WTC11 (cell line): ENCODE measurements around the gene ILF3. TPM values are rescaled to one million over a fixed set of nuclear protein-coding genes. Genes with fewer than 3 reads are reported as not detected.

ENCODE experiments used
- ATAC-seq: fragments of 200-7000 bp; cut with Tn5 transposase; 2 replicates; pipeline ENCODE4 v1.10.0; 2021; ENCODE audit warnings: mild to moderate bottlenecking, moderate library complexity
- CTCF ChIA-PET: fragments of 300-600 bp; sonication (Branson Sonifier 250); formaldehyde crosslinking; loops from one replicate; lab custom pipeline; 2021; ENCODE audit warnings: antibody characterized with exemption; lab: Charles Lee
- POLR2A ChIA-PET: fragments of 350-600 bp; sonication (Branson Sonifier 250); formaldehyde crosslinking; loops from one replicate; lab custom pipeline; 2021; ENCODE audit warnings: antibody characterized with exemption; lab: Charles Lee
- DNase-seq: peaks from one replicate; pipeline ENCODE4 v3.0.0; 2021; ENCODE audit warnings: low spot score
- H3K27ac Mint-ChIP-seq: 2 replicates; pipeline ENCODE4 v1.8.0; 2021; ENCODE audit warnings: mixed read lengths
- H3K27me3 Mint-ChIP-seq: 2 replicates; pipeline ENCODE4 v1.8.0; 2021; ENCODE audit warnings: low read depth, mild to moderate bottlenecking, moderate library complexity, mixed read lengths
- H3K36me3 Mint-ChIP-seq: 2 replicates; pipeline ENCODE4 v1.8.0; 2021; ENCODE audit warnings: mixed read lengths
- H3K4me1 Mint-ChIP-seq: 2 replicates; pipeline ENCODE4 v1.8.0; 2022; ENCODE audit warnings: mixed read lengths
- H3K4me3 Mint-ChIP-seq: 2 replicates; pipeline ENCODE4 v1.8.0; 2021; ENCODE audit warnings: mild to moderate bottlenecking, moderate library complexity, mixed read lengths
- H3K9me3 Mint-ChIP-seq: 2 replicates; pipeline ENCODE4 v1.8.0; 2021; ENCODE audit warnings: mixed read lengths
- ATF2 ChIP-seq: sonication (generic); formaldehyde crosslinking; IDR thresholded peaks from 2 replicates; pipeline ENCODE4 v1.8.1; 2022; ENCODE audit warnings: low read depth, missing genetic modification reagents, borderline replicate concordance
- CBFB ChIP-seq: sonication (generic); formaldehyde crosslinking; IDR thresholded peaks from 2 replicates; pipeline ENCODE4 v1.8.1; 2022; ENCODE audit warnings: mild to moderate bottlenecking, low read depth, missing genetic modification reagents
- CTCF ChIP-seq: fragments of 200-600 bp; IDR thresholded peaks from 2 replicates; pipeline ENCODE4 v1.8.0; 2022; ENCODE audit warnings: antibody characterized with exemption
- GTF2I ChIP-seq: fragments of 250-450 bp; sonication (Bioruptor Pico); conservative IDR thresholded peaks from 2 replicates; pipeline ENCODE4 v1.4.0; 2021; ENCODE audit warnings: mild to moderate bottlenecking
- IRF2 ChIP-seq: sonication (generic); formaldehyde crosslinking; IDR thresholded peaks from 2 replicates; pipeline ENCODE4 v1.8.0; 2022; ENCODE audit warnings: low read depth, missing genetic modification reagents, borderline replicate concordance
- NFATC4 ChIP-seq: fragments of 250-450 bp; sonication (Bioruptor Pico); IDR thresholded peaks from 2 replicates; pipeline ENCODE4 v1.9.0; 2021; ENCODE audit warnings: mild to moderate bottlenecking
- NFYB ChIP-seq: sonication (generic); formaldehyde crosslinking; conservative IDR thresholded peaks from 2 replicates; pipeline ENCODE4 v1.8.0; 2022; ENCODE audit warnings: low read depth, missing genetic modification reagents
- NR2C2 ChIP-seq: sonication (generic); formaldehyde crosslinking; IDR thresholded peaks from 2 replicates; pipeline ENCODE4 v1.8.0; 2022; ENCODE audit warnings: mild to moderate bottlenecking, missing genetic modification reagents
- TCF7 ChIP-seq: sonication (generic); formaldehyde crosslinking; IDR thresholded peaks from 2 replicates; pipeline ENCODE4 v1.8.0; 2022; ENCODE audit warnings: mild to moderate bottlenecking, low read depth, missing genetic modification reagents, moderate library complexity
- ZBTB21 ChIP-seq: sonication (generic); formaldehyde crosslinking; IDR thresholded peaks from 2 replicates; pipeline ENCODE4 v1.8.1; 2023; ENCODE audit warnings: mild to moderate bottlenecking, missing genetic modification reagents, borderline replicate concordance
- ZNF396 ChIP-seq: fragments of 250-450 bp; sonication (Bioruptor Pico); IDR thresholded peaks from 2 replicates; pipeline ENCODE4 v1.8.0; 2021; ENCODE audit warnings: mild to moderate bottlenecking, moderate library complexity, borderline replicate concordance
- total RNA-seq: library from RNA; stranded (reverse); gene quantifications from 3 replicates; pipeline ENCODE4 v1.2.3, GENCODE V29; 2021
- TF ChIP-seq, protein P1 (sequence below): sonication (generic); formaldehyde crosslinking; IDR thresholded peaks from 2 replicates; pipeline ENCODE4 v1.8.1; 2023; ENCODE audit warnings: mild to moderate bottlenecking, missing genetic modification reagents, moderate library complexity
- TF ChIP-seq, protein P2 (sequence below): fragments of 250-450 bp; sonication (Bioruptor Pico); IDR thresholded peaks from 2 replicates; pipeline ENCODE4 v2.1.2; 2022; ENCODE audit warnings: mild to moderate bottlenecking, moderate library complexity
- TF ChIP-seq, protein P3 (sequence below): sonication (generic); formaldehyde crosslinking; IDR thresholded peaks from 2 replicates; pipeline ENCODE4 v1.8.0; 2023; ENCODE audit warnings: missing genetic modification reagents
- TF ChIP-seq, protein P4 (sequence below): sonication (generic); formaldehyde crosslinking; IDR thresholded peaks from 2 replicates; pipeline ENCODE4 v1.8.1; 2023; ENCODE audit warnings: mild to moderate bottlenecking, missing genetic modification reagents, borderline replicate concordance
- TF ChIP-seq, protein P5 (sequence below): sonication (generic); formaldehyde crosslinking; IDR thresholded peaks from 2 replicates; pipeline ENCODE4 v1.8.0; 2022; ENCODE audit warnings: mild to moderate bottlenecking, missing genetic modification reagents

The ILF3 gene
- total RNA-seq, 1 experiment from 2014 or later = 659 TPM

DNA sequence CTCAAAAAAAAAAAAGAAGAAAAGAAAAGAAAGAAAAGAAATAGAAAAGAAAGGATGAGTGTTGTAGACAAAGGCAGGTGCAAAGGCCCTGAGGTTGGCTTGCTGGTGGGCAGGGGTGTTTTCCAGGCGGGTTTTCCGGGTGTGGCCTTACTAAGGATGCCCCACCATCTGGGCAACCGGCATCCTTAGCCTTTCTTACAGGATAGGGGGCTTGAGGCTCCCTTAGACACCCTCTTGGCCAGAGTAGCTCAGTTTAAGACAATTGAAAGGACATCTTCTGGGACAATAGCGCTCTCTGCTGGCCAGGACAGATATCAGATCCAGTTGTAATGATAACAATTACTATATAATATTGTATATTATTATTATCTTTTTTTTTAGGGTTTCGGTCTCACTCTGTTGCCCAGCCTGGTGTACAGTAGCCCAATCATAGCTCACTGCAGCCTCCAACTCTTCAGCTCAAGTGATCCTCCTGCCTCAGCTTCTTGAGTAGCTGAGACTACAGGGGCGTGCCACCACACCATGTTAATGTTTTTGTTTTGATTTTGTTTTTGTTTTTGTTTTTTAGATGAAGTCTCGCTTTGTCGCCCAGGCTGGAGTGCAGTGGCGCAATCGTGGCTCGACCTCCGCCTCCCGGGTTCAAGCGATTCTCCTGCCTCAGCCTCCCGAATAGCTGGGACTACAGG lies 45.6 kb downstream of the ILF3 start:
- CTCF ChIA-PET = interaction anchor here (0.5 to 4.9 kb wide), 81 partner anchors 9 to 426 kb away, joined by 3 to 107 read pairs (median 5); partner anchors contain the start of genes ATG4D, CARM1, CDC37 and CDKN2D
- peaks cover 5% of the 10 kb centered on the region for H3K27me3 Mint-ChIP-seq
- TF ChIP-seq, protein P1, sequence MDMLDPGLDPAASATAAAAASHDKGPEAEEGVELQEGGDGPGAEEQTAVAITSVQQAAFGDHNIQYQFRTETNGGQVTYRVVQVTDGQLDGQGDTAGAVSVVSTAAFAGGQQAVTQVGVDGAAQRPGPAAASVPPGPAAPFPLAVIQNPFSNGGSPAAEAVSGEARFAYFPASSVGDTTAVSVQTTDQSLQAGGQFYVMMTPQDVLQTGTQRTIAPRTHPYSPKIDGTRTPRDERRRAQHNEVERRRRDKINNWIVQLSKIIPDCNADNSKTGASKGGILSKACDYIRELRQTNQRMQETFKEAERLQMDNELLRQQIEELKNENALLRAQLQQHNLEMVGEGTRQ = no peak
- TF ChIP-seq, protein P2, sequence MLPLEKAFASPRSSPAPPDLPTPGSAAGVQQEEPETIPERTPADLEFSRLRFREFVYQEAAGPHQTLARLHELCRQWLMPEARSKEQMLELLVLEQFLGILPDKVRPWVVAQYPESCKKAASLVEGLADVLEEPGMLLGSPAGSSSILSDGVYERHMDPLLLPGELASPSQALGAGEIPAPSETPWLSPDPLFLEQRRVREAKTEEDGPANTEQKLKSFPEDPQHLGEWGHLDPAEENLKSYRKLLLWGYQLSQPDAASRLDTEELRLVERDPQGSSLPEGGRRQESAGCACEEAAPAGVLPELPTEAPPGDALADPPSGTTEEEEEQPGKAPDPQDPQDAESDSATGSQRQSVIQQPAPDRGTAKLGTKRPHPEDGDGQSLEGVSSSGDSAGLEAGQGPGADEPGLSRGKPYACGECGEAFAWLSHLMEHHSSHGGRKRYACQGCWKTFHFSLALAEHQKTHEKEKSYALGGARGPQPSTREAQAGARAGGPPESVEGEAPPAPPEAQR (CRISPR knock-in tag) = no peak
- TF ChIP-seq IRF2 (CRISPR knock-in tag) = no peak
- no peak for TF ChIP-seq NFYB (CRISPR knock-in tag)
- no peak for TF ChIP-seq NR2C2 (CRISPR knock-in tag)
- TF ChIP-seq ZNF396 (CRISPR knock-in tag) = no peak
- TF ChIP-seq CTCF = peak; percentile 46
- TF ChIP-seq ATF2 = no peak
- TF ChIP-seq CBFB (CRISPR knock-in tag) = no peak
- peak; percentile 81; the same call in 1 of the 2 replicates for TF ChIP-seq GTF2I (CRISPR knock-in tag)
- TF ChIP-seq, all 79 proteins: peak for 2
- Mint-ChIP-seq H3K27ac (no peak overlapping the region), H3K4me1 (peaks cover 16% of the 10 kb centered on the region), H3K9me3 (no peaks in the 10 kb centered on the region), H3K4me3 (no peak overlapping the region), H3K36me3 (0 out of 2 replicates have a peak, but pooled peaks cover 4% of the 10 kb centered on the region)
- ATAC-seq (peak; percentile 7), DNase-seq (peak; percentile 79)
- POLR2A ChIA-PET = interaction anchor here (0.6 to 0.7 kb wide), 2 partner anchors 136 to 156 kb away, joined by 3 read pairs; partner anchors contain the start of gene TMED1

DNA sequence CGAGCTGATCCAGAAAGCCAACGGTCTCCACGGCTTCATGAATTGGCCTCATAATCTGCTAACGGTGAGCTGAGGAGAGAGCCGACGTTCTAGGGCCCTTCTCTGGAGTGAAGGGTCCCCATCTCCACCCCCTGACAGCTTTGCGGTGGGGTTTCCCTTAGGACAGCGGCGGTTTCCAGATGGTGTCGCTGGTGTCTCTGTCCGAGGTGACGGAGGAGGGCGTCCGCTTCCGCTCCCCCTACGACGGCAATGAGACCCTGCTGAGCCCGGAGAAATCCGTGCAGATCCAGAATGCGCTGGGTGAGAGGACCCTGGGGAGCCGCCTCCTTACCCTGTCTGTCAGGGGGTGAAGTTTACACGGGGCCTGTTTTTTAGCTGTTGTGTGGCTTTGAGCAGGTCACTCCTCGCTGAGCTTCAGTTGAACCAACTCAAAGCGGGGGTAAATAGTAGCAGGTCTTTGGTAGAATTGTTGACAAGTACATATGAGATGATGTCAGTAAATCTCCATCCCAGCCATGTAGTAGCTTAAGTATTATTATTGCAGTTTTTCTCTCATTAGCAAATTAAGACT lies 47.9 kb downstream of the ILF3 start:
- ChIA-PET POLR2A (interaction anchor here (0.5 to 1.9 kb wide), 5 partner anchors 15 to 136 kb away, joined by 3 to 9 read pairs (median 3); partner anchors contain the start of genes DNM2 and KRI1), CTCF (interaction anchor here (0.6 to 4.9 kb wide), 26 partner anchors 16 to 299 kb away, joined by 3 to 107 read pairs (median 4); partner anchors contain the start of genes ATG4D, CARM1, CDC37 and DNM2)
- H3K27me3 Mint-ChIP-seq = peaks cover 5% of the 10 kb centered on the region
- peaks cover 5% of the 10 kb centered on the region; the same call in 1 of the 2 replicates for H3K4me1 Mint-ChIP-seq
- H3K27ac Mint-ChIP-seq = peak overlapping the region; percentile 71
- H3K9me3 Mint-ChIP-seq = no peaks in the 10 kb centered on the region
- H3K4me3 Mint-ChIP-seq = peak overlapping the region; percentile 87
- TF ChIP-seq TCF7 (CRISPR knock-in tag) = no peak
- TF ChIP-seq, protein P3, sequence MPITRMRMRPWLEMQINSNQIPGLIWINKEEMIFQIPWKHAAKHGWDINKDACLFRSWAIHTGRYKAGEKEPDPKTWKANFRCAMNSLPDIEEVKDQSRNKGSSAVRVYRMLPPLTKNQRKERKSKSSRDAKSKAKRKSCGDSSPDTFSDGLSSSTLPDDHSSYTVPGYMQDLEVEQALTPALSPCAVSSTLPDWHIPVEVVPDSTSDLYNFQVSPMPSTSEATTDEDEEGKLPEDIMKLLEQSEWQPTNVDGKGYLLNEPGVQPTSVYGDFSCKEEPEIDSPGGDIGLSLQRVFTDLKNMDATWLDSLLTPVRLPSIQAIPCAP (CRISPR knock-in tag) = no peak
- TF ChIP-seq ATF2 = no peak
- TF ChIP-seq, protein P4, sequence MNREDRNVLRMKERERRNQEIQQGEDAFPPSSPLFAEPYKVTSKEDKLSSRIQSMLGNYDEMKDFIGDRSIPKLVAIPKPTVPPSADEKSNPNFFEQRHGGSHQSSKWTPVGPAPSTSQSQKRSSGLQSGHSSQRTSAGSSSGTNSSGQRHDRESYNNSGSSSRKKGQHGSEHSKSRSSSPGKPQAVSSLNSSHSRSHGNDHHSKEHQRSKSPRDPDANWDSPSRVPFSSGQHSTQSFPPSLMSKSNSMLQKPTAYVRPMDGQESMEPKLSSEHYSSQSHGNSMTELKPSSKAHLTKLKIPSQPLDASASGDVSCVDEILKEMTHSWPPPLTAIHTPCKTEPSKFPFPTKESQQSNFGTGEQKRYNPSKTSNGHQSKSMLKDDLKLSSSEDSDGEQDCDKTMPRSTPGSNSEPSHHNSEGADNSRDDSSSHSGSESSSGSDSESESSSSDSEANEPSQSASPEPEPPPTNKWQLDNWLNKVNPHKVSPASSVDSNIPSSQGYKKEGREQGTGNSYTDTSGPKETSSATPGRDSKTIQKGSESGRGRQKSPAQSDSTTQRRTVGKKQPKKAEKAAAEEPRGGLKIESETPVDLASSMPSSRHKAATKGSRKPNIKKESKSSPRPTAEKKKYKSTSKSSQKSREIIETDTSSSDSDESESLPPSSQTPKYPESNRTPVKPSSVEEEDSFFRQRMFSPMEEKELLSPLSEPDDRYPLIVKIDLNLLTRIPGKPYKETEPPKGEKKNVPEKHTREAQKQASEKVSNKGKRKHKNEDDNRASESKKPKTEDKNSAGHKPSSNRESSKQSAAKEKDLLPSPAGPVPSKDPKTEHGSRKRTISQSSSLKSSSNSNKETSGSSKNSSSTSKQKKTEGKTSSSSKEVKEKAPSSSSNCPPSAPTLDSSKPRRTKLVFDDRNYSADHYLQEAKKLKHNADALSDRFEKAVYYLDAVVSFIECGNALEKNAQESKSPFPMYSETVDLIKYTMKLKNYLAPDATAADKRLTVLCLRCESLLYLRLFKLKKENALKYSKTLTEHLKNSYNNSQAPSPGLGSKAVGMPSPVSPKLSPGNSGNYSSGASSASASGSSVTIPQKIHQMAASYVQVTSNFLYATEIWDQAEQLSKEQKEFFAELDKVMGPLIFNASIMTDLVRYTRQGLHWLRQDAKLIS (CRISPR knock-in tag) = no peak
- TF ChIP-seq, protein P5, sequence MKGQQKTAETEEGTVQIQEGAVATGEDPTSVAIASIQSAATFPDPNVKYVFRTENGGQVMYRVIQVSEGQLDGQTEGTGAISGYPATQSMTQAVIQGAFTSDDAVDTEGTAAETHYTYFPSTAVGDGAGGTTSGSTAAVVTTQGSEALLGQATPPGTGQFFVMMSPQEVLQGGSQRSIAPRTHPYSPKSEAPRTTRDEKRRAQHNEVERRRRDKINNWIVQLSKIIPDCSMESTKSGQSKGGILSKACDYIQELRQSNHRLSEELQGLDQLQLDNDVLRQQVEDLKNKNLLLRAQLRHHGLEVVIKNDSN (CRISPR knock-in tag) = no peak
- no peak for TF ChIP-seq NFATC4 (CRISPR knock-in tag)
- TF ChIP-seq ZBTB21 = no peak
- H3K36me3 Mint-ChIP-seq = peaks cover 6% of the 10 kb centered on the region; the same call in 1 of the 2 replicates
- ATAC-seq = peak; percentile 76
- DNase-seq = peak; percentile 64
